Measurements from ENCODE around the gene DNASE1L2.

- TF ChIP-seq CTCF (IDR thresholded peaks at IDR 0.05; ENCODE audit: poor library complexity): peak; percentile 6
- TF ChIP-seq EZH2phosphoT487 (IDR thresholded peaks at IDR 0.05; ENCODE audit: low read depth, severe bottlenecking, unreplicated experiment): no peak
These were observed 42.0 kb downstream of the DNASE1L2 start for GRCh38 chr16:2278272-2278608.

All from hepatocyte (in vitro differentiated cells).